ENCODE measurements around the gene SLC7A1. TPM values are rescaled to one million over a fixed set of nuclear protein-coding genes. Genes with fewer than 3 reads are reported as not detected.

Gene SLC7A1
- total and polyA plus RNA-seq, 2 of the 8 experiments (the other 6 are each of a cell fraction or from before 2014, with no cell fraction given): 26.8 to 114 TPM

- WGBS, 2 experiments (ENCODE audit: extremely low coverage in 1 of 2, insufficient coverage in 1 of 2, insufficient read length in 1 of 2, insufficient replicate concordance in 2 of 2, low coverage in 1 of 2, low lambda C conversion rate in 2 of 2, missing lambda C conversion rate in 1 of 2): 78% methylated on average over 13 of the region's 13 CpGs; no CpG with 5 or more reads in 1 of the 2 experiments
- no peak overlapping the region for H4K5ac ChIP-seq (ENCODE audit: insufficient read length, low read depth, low read length)
- FAIRE-seq (no peak), DNase-seq (ENCODE audit: low read depth in 1 of 2, low spot score in 2 of 2) (no peak)
- no peak overlapping the region for H3K23ac ChIP-seq (ENCODE audit: insufficient read length)
- H2BK5ac ChIP-seq (ENCODE audit: low read depth, low read length): no peak overlapping the region
- H3K27ac ChIP-seq (ENCODE audit: low read depth, low read length): no peak overlapping the region
- H3K4me1 ChIP-seq (replicated peaks in 1 of 4; ENCODE audit: control insufficient read depth in 3 of 4, insufficient read depth in 4 of 4, low read length in 3 of 4): no peaks in the 10 kb centered on the region
- POLR2A ChIA-PET (ENCODE audit: partially characterized antibody): interaction anchor here (1.2 to 1.5 kb wide), 3 partner anchors 8 to 81 kb away, joined by 3 to 4 read pairs (median 4); partner anchors contain the start of gene SLC7A1
- no peak overlapping the region for H4K91ac ChIP-seq (replicated peaks; ENCODE audit: insufficient read length, low read length)
- no peak overlapping the region for H3K4me3 ChIP-seq (ENCODE audit: extremely low read depth in 1 of 4, insufficient read depth in 2 of 4, low read depth in 3 of 4, low read length in 4 of 4)
- no peak overlapping the region for H2BK12ac ChIP-seq (ENCODE audit: low read depth, low read length)
- H3K23me2 ChIP-seq (ENCODE audit: low read depth, low read length): peaks cover 1% of the 10 kb centered on the region; the same call in 1 of the 2 replicates
- H3K79me1 ChIP-seq (ENCODE audit: low read depth, low read length): no peaks in the 10 kb centered on the region; the same call in none of the 2 replicates
- no peak overlapping the region for H3K18ac ChIP-seq (ENCODE audit: extremely low read depth, low read length)
- H3K36me3 ChIP-seq (ENCODE audit: control insufficient read depth in 2 of 4, insufficient read depth in 4 of 4, low read length in 3 of 4): peaks cover 7 to 65% (median 53%) of the 10 kb centered on the region in 4 experiments; a peak in 7 of 8 replicates
- H3K27me3 ChIP-seq (replicated peaks in 1 of 4; ENCODE audit: control insufficient read depth in 3 of 4, extremely low read depth in 1 of 4, insufficient read depth in 3 of 4, low read length in 3 of 4): no peaks in the 10 kb centered on the region
- no peak overlapping the region for H4K8ac ChIP-seq (ENCODE audit: extremely low read depth, insufficient read depth, low read length)
- no peak overlapping the region for H3K56ac ChIP-seq (replicated peaks; ENCODE audit: insufficient read length, low read depth, low read length)
- H3K4ac ChIP-seq (replicated peaks; ENCODE audit: insufficient read length, low read depth, low read length): no peak overlapping the region
- CTCF ChIA-PET (ENCODE audit: partially characterized antibody): interaction anchor here (0.7 to 1.7 kb wide), 5 partner anchors 22 to 190 kb away, joined by 3 to 4 read pairs (median 3); no protein-coding TSS in a partner anchor
- no peak overlapping the region for H3K14ac ChIP-seq (ENCODE audit: insufficient read length)
- no peak overlapping the region for H3K9ac ChIP-seq (replicated peaks in 1 of 4; ENCODE audit: extremely low read depth in 1 of 4, low read depth in 3 of 4, low read length in 3 of 4)
- H2AFZ ChIP-seq (ENCODE audit: low read length): no peak overlapping the region
- no peak overlapping the region for H3K4me2 ChIP-seq (ENCODE audit: insufficient read depth in 1 of 2, low read depth in 2 of 2, low read length in 2 of 2)
- H4K20me1 ChIP-seq (replicated peaks in 1 of 2; ENCODE audit: control insufficient read depth in 1 of 2, insufficient read depth in 2 of 2, low read length in 2 of 2): peaks cover 3 to 16% of the 10 kb centered on the region in 2 experiments
- H2BK120ac ChIP-seq (replicated peaks; ENCODE audit: low read depth, low read length): no peak overlapping the region
- H3K9me3 ChIP-seq (ENCODE audit: insufficient read depth in 2 of 2, low read depth in 1 of 2, low read length in 1 of 2): no peaks in the 10 kb centered on the region
- no peak overlapping the region for H2BK20ac ChIP-seq (ENCODE audit: low read length)
- H2BK15ac ChIP-seq (ENCODE audit: low read length): no peak overlapping the region
- H3K79me2 ChIP-seq (ENCODE audit: control insufficient read depth in 1 of 2, insufficient read depth in 2 of 2, low read length in 2 of 2): no peaks in the 10 kb centered on the region
- no peak overlapping the region for H2AK5ac ChIP-seq (ENCODE audit: low read depth, low read length)
- TF ChIP-seq RAD21 (IDR thresholded peaks at IDR 0.05 in 1 of 2, conservative IDR thresholded peaks at IDR 0.05 in 1 of 2; ENCODE audit: low read depth in 2 of 2, low read length in 2 of 2) (no peak), CTBP2 (IDR thresholded peaks at IDR 0.05; ENCODE audit: borderline replicate concordance, insufficient read depth, insufficient read length, low read length) (no peak), JUND (IDR thresholded peaks at IDR 0.05; ENCODE audit: low read length) (no peak), ASH2L (IDR thresholded peaks at IDR 0.05; ENCODE audit: low read length) (no peak), TEAD4 (IDR thresholded peaks at IDR 0.05; ENCODE audit: low read depth, low read length) (no peak), SIRT6 (IDR thresholded peaks at IDR 0.05; ENCODE audit: low read length) (no peak), SRF (IDR thresholded peaks at IDR 0.05; ENCODE audit: low read depth, low read length) (no peak), EZH2 (IDR thresholded peaks at IDR 0.05; ENCODE audit: low read depth, low read length, severe bottlenecking) (no peak), SP4 (IDR thresholded peaks at IDR 0.05; ENCODE audit: low read length) (no peak), NRF1 (IDR thresholded peaks at IDR 0.05; ENCODE audit: low read depth, low read length) (no peak), KDM1A (IDR thresholded peaks at IDR 0.05; ENCODE audit: borderline replicate concordance, low read length) (no peak), HDAC6 (IDR thresholded peaks at IDR 0.05; ENCODE audit: low read depth, low read length) (no peak)
- TF ChIP-seq, protein P1, sequence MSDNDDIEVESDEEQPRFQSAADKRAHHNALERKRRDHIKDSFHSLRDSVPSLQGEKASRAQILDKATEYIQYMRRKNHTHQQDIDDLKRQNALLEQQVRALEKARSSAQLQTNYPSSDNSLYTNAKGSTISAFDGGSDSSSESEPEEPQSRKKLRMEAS (IDR thresholded peaks at IDR 0.05): no peak
These were observed 80.7 kb downstream of the SLC7A1 start for GRCh38 chr13:29514720-29515310.

All from H1 (cell line).